Measurements from ENCODE around the gene PXDC1. TPM values are rescaled to one million over a fixed set of nuclear protein-coding genes. Genes with fewer than 3 reads are reported as not detected.
A peak's percentile ranks its signal among the peaks of the same experiment; 100 is the strongest.

Gene PXDC1
- total and polyA plus RNA-seq, 2 donors (not counting 3 experiments of a cell fraction or from before 2014, with no cell fraction given): 60.9 to 121 TPM

DNA sequence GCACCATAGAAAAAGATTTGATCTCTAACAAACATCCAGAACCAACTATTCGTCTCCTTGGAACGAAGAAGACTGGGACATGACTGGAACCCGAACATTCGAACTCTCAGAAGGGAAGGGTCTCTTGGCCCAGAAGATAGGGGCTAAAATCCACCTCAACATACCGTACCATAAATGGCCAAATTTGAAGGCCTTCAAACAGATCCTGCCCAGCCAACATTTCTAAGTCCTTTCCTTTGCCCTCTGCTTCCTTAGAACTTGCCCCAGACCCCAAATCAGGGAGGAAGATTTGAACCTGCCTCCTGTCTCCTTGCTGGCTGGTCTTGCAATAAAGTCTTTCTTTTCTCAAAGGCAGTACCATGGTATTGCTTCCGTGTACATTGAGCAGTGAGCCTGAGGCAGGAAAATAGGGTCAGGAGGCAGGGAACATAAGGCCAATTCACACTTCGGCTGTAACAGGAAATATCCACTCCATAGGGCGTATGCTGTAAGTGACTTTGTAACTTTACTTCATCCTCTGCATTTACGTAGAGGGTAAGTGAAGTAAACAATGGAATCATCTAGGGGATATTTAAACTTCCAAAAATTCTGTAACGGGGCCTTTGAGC, 1.8 kb upstream of the PXDC1 start:
- Histone ChIP-seq H3K4me2 (ENCODE audit: insufficient read depth, low read length) (peak overlapping the region; percentile 65), H4K20me1 (replicated peaks; ENCODE audit: control insufficient read depth, extremely low read depth, insufficient read depth, low read length) (no peaks in the 10 kb centered on the region), H3K9me1 (replicated peaks; ENCODE audit: control insufficient read depth, extremely low read depth, insufficient read depth, low read length) (no peaks in the 10 kb centered on the region), H3K36me3 (ENCODE audit: control insufficient read depth in 2 of 2, extremely low read depth in 1 of 2, insufficient read depth in 2 of 2, low read length in 2 of 2) (no peaks in the 10 kb centered on the region), H2AFZ (ENCODE audit: low read depth, low read length) (no peak overlapping the region), H3K79me2 (ENCODE audit: control insufficient read depth, insufficient read depth, low read length) (peaks cover 34% of the 10 kb centered on the region), H3K9me3 (replicated peaks; ENCODE audit: control insufficient read depth, insufficient read depth, low read length) (no peaks in the 10 kb centered on the region), H3K4me3 (replicated peaks in 1 of 3; ENCODE audit: insufficient read depth in 1 of 3, low read depth in 1 of 3, low read length in 3 of 3) (peak overlapping the region in 1 of 3 experiments; percentile 53), H3K4me1 (ENCODE audit: control insufficient read depth, extremely low read depth, insufficient read depth, low read length) (peaks cover 29% of the 10 kb centered on the region), H3K27me3 (ENCODE audit: control insufficient read depth in 2 of 2, insufficient read depth in 2 of 2, low read length in 2 of 2) (no peaks in the 10 kb centered on the region), H3K27ac (ENCODE audit: insufficient read depth, low read depth, low read length) (peak overlapping the region; percentile 99), H3K9ac (replicated peaks; ENCODE audit: extremely low read depth, insufficient read depth, low read length) (peak overlapping the region; percentile 100)
- intact Hi-C loops (cut with micrococcal nuclease): loop anchor here (1.0 kb wide), 2 partner anchors 56 to 160 kb away; no protein-coding TSS in a partner anchor
- POLR2A ChIA-PET: interaction anchor here (1.1 to 1.3 kb wide), 3 partner anchors 43 to 472 kb away, joined by 3 to 7 read pairs (median 6); no protein-coding TSS in a partner anchor
- dilution Hi-C loops (cut with MboI; ENCODE audit: extremely low pct_ligation_motif_present, low sequenced_read_pairs): no loop called here
- DNase-seq (ENCODE audit: low read depth, low spot score): peak; percentile 93
- peak; percentile 100 for FAIRE-seq
- TF ChIP-seq JUN (IDR thresholded peaks at IDR 0.05; ENCODE audit: borderline replicate concordance, insufficient read depth, insufficient read length, low read depth) (peak; percentile 16), POLR2A (IDR thresholded peaks at IDR 0.05; ENCODE audit: low read depth, low read length) (peak; percentile 62), GATA2 (IDR thresholded peaks at IDR 0.05; ENCODE audit: insufficient read depth, insufficient read length, low read depth, low read length) (no peak), MYC (IDR thresholded peaks at IDR 0.05; ENCODE audit: low read depth, low read length) (no peak), POLR2AphosphoS5 (IDR thresholded peaks at IDR 0.05; ENCODE audit: insufficient read depth, low read depth, low read length) (peak; percentile 57), EZH2 (IDR thresholded peaks at IDR 0.05; ENCODE audit: borderline replicate concordance, low read depth, low read length, severe bottlenecking) (no peak), FOS (IDR thresholded peaks at IDR 0.05; ENCODE audit: borderline replicate concordance, insufficient read depth, low read length) (peak; percentile 25)
- TF ChIP-seq, protein P1, sequence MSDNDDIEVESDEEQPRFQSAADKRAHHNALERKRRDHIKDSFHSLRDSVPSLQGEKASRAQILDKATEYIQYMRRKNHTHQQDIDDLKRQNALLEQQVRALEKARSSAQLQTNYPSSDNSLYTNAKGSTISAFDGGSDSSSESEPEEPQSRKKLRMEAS (IDR thresholded peaks at IDR 0.05; ENCODE audit: insufficient read depth, insufficient read length): peak; percentile 13
- TF ChIP-seq, protein P2, sequence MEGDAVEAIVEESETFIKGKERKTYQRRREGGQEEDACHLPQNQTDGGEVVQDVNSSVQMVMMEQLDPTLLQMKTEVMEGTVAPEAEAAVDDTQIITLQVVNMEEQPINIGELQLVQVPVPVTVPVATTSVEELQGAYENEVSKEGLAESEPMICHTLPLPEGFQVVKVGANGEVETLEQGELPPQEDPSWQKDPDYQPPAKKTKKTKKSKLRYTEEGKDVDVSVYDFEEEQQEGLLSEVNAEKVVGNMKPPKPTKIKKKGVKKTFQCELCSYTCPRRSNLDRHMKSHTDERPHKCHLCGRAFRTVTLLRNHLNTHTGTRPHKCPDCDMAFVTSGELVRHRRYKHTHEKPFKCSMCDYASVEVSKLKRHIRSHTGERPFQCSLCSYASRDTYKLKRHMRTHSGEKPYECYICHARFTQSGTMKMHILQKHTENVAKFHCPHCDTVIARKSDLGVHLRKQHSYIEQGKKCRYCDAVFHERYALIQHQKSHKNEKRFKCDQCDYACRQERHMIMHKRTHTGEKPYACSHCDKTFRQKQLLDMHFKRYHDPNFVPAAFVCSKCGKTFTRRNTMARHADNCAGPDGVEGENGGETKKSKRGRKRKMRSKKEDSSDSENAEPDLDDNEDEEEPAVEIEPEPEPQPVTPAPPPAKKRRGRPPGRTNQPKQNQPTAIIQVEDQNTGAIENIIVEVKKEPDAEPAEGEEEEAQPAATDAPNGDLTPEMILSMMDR (IDR thresholded peaks at IDR 0.05; ENCODE audit: extremely low read depth in 1 of 2, insufficient read depth in 1 of 2, low read depth in 1 of 2, low read length in 2 of 2): no peak
- TSS peak; percentile 42 for BruUV-seq (replicated peaks)
- CTCF ChIA-PET: interaction anchor here (1.4 to 1.8 kb wide), 7 partner anchors 72 to 225 kb away, joined by 5 to 13 read pairs (median 7); partner anchors contain the start of gene FAM50B

All from endothelial cell of umbilical vein (primary cell).